GM15510 (cell line): ENCODE data around the gene DPH1.

ENCODE experiments used
- POLR2A ChIP-seq: IDR thresholded peaks from 3 replicates; pipeline ENCODE4 v1.6.1; 2011; ENCODE audit warnings: borderline replicate concordance; ENCODE audit not compliant: insufficient read length; ENCODE audit errors: extremely low read depth

DPH1 gene

GRCh38 chr17:2050300-2051060 lies 20.5 kb downstream of the DPH1 start:
- no peak for TF ChIP-seq POLR2A

GRCh38 chr17:2051061-2051932 lies 21.3 kb downstream of the DPH1 start:
- no peak for TF ChIP-seq POLR2A

DNA sequence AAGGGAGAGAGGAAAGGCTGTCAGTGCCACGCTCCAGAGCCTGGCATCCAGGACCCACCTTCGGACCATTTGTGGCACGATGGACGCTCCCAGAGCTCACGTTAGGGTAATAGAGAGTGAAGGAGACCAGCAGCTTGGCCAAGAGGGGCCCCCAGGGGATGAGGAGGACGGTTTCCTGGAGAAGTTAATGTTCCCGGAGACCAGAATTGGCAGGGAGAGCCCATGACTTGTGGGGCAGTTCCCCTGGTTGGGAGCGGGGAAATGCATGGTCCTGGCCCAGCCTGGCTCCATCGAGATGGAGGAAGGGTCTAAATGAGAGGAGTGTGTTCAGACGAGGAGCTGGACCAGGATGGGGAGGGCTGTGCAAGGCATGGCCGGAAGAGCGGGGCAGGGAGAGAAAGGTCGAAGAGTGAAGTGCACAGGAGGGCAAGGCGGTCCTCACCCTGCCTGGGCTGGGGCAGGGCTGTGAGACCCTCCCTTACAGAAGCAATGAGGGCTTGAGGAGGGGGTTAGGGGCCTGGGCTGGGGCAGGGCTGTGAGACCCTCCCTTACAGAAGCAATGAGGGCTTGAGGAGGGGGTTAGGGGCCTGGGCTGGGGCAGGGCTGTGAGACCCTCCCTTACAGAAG lies 22.1 kb downstream of the DPH1 start:
- no peak for TF ChIP-seq POLR2A

GRCh38 chr17:2053380-2054261 lies 23.7 kb downstream of the DPH1 start:
- no peak for TF ChIP-seq POLR2A

DNA sequence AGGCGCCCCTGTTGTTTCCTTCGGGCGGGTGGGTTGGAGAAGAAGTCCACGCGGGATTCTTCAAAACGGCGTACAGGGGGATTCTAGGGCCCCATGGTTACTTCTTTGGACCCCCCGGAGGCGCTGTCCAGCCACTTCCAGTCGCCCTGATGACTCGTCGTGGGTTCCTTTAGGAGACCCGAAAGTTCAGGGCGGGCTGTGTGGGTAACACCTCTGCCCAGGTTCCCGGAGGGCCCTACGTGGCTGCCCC lies 24.2 kb downstream of the DPH1 start:
- TF ChIP-seq POLR2A, result no peak

DNA sequence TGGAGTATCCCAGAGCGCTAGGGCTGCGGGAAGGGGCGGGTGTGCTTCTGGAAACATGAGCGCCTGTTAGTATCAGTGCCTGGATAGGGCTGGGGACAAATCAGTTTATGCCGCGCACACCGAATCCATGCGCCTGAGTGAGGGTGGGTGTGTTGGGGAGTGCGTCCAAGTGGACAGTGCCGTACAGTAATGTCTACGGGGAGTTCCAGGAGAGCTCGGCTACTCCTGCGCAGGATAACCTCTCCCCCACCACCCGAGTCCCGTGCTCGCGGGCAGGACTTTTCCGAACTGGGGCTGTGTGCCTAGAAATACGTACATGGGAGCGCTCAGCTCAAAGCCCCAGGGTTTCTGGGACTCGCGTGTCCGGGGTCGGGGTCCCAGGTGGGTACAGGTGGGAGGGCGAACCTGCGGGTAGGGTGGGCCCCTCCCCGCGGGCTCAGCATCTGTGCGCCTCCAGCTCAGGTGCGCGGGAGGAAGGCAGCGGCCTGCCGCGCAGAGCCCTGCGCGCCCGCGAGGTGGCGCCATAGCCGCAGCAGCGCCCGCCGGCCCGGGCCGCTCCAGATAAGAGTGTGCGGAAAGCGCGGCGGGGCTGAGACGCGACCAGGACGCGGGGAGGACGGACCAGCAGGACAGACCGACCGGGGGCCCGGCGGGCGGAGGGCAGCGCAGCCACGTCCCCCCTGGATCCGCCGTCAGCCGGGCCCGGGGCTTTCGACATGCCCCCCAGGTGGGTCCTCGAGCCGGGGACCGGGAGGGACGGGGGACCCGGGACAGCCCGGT lies 24.7 kb downstream of the DPH1 start, which contains the start of gene HIC1:
Gene HIC1, plus strand, starts transcription at position 592 of the 780 bp plus-strand sequence. CDS start 1,588 bp downstream, outside the sequence.
- peak; percentile 85 for TF ChIP-seq POLR2A

- peak; percentile 62 for TF ChIP-seq POLR2A
Observed at GRCh38 chr17:2055292-2056205, 25.6 kb downstream of the DPH1 start.

- peak; percentile 29 for TF ChIP-seq POLR2A
Observed at GRCh38 chr17:2056206-2057174, 26.5 kb downstream of the DPH1 start.

GRCh38 chr17:2057175-2057759 lies 27.3 kb downstream of the DPH1 start:
- TF ChIP-seq POLR2A, result no peak

DNA sequence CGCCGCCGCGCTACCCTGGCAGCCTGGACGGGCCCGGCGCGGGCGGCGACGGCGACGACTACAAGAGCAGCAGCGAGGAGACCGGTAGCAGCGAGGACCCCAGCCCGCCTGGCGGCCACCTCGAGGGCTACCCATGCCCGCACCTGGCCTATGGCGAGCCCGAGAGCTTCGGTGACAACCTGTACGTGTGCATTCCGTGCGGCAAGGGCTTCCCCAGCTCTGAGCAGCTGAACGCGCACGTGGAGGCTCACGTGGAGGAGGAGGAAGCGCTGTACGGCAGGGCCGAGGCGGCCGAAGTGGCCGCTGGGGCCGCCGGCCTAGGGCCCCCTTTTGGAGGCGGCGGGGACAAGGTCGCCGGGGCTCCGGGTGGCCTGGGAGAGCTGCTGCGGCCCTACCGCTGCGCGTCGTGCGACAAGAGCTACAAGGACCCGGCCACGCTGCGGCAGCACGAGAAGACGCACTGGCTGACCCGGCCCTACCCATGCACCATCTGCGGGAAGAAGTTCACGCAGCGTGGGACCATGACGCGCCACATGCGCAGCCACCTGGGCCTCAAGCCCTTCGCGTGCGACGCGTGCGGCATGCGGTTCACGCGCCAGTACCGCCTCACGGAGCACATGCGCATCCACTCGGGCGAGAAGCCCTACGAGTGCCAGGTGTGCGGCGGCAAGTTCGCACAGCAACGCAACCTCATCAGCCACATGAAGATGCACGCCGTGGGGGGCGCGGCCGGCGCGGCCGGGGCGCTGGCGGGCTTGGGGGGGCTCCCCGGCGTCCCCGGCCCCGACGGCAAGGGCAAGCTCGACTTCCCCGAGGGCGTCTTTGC lies 28.0 kb downstream of the DPH1 start:
- peak; percentile 13 for TF ChIP-seq POLR2A
